MM.1S (cell line): ENCODE data around the gene ERO1B.

Source experiments
- CTCF ChIP-seq: fragments of 300-600 bp; sonication (generic); IDR thresholded peaks from 2 replicates; pipeline ENCODE4 v1.5.1; 2016; ENCODE audit warnings: antibody characterized with exemption, low read length, mixed read lengths
- EZH2 ChIP-seq: fragments of 300-600 bp; sonication (generic); optimal IDR thresholded peaks from 2 replicates; pipeline ENCODE3; 2017; ENCODE audit warnings: low read depth, mild to moderate bottlenecking, antibody characterized with exemption, low read length, mixed read lengths
- EZH2phosphoT487 ChIP-seq: fragments of 300-600 bp; sonication (generic); IDR thresholded peaks from 2 replicates; pipeline ENCODE4 v1.6.1; 2018; ENCODE audit warnings: antibody characterized with exemption, low read length

GRCh38 chr1:236222632-236223031 lies 59.1 kb downstream of the ERO1B start:
- no peak for TF ChIP-seq CTCF
- TF ChIP-seq EZH2 = no peak
- no peak for TF ChIP-seq EZH2phosphoT487
